Brain pericyte (primary cell): ENCODE data around the gene TIPIN.
A peak's percentile ranks its signal among the peaks of the same experiment; 100 is the strongest.
"Not testable (repeated sequence)": the region's sequence is repeated elsewhere in the genome, so short reads cannot be mapped to it uniquely, and the experiment has no call there.

Experiments
- DNase-seq: peaks from one replicate; pipeline ENCODE4 v3.0.0-alpha.2; 2012; ENCODE audit warnings: low read depth, low spot score

The TIPIN gene

GRCh38 chr15:66386204-66387123 lies 30.0 kb upstream of the TIPIN start, which contains the start of gene MAP2K1:
Gene MAP2K1 (plus strand): TSS chr15:66386912. CDS start chr15:66387348, 436 bp downstream.
- peak; percentile 92 for DNase-seq

GRCh38 chr15:66381376-66381775 lies 24.9 kb upstream of the TIPIN start:
- DNase-seq, result not testable (repeated sequence)

- DNase-seq, result no peak
Observed at GRCh38 chr15:66378814-66379430, 22.4 kb upstream of the TIPIN start.

GRCh38 chr15:66374179-66374578 lies 17.7 kb upstream of the TIPIN start:
- no peak for DNase-seq

- no peak for DNase-seq
Observed at GRCh38 chr15:66369773-66370651, 13.5 kb upstream of the TIPIN start.

GRCh38 chr15:66364944-66365528 lies 8.6 kb upstream of the TIPIN start:
- no peak for DNase-seq

GRCh38 chr15:66362776-66363175 lies 6.3 kb upstream of the TIPIN start:
- no peak for DNase-seq

GRCh38 chr15:66361745-66362460 lies 5.4 kb upstream of the TIPIN start:
- not testable (repeated sequence) for DNase-seq

GRCh38 chr15:66359740-66360139 lies 3.3 kb upstream of the TIPIN start:
- DNase-seq, result no peak

- DNase-seq, result no peak
Observed at GRCh38 chr15:66356077-66356358, 467 bp downstream of the TIPIN start.

- not testable (repeated sequence) for DNase-seq
Observed at GRCh38 chr15:66348530-66348929, 8.0 kb downstream of the TIPIN start.

GRCh38 chr15:66328771-66329170 lies 27.7 kb downstream of the TIPIN start:
- no peak for DNase-seq

GRCh38 chr15:66327736-66328135 lies 28.7 kb downstream of the TIPIN start:
- DNase-seq, result no peak

- no peak for DNase-seq
Observed at GRCh38 chr15:66326051-66326450, 30.4 kb downstream of the TIPIN start.

GRCh38 chr15:66323312-66323928 lies 33.1 kb downstream of the TIPIN start:
- no peak for DNase-seq

- DNase-seq, result no peak
Observed at GRCh38 chr15:66312144-66312543, 44.3 kb downstream of the TIPIN start.

- DNase-seq, result no peak
Observed at GRCh38 chr15:66310786-66311185, 45.7 kb downstream of the TIPIN start.

GRCh38 chr15:66309828-66310227 lies 46.7 kb downstream of the TIPIN start:
- DNase-seq, result no peak

GRCh38 chr15:66308531-66308930 lies 48.0 kb downstream of the TIPIN start:
- no peak for DNase-seq

- no peak for DNase-seq
Observed at GRCh38 chr15:66306381-66306780, 50.1 kb downstream of the TIPIN start.

GRCh38 chr15:66304425-66304824 lies 52.1 kb downstream of the TIPIN start:
- DNase-seq, result not testable (repeated sequence)
